Mesenchymal stem cell (in vitro differentiated cells and primary cell): ENCODE measurements around the gene LRAT.

Experiments
- DNase-seq: peaks from one replicate; pipeline ENCODE4 v3.0.0-alpha.2; 2013
- H2AFZ ChIP-seq: one replicate; pipeline ENCODE4 v1.6.1; 2013; ENCODE audit warnings: low read depth, mild to moderate bottlenecking, control low read depth, inconsistent platforms, low read length, moderate library complexity
- H2AK5ac ChIP-seq: 2 replicates; pipeline ENCODE4 v1.6.1; 2013; ENCODE audit warnings: low read length, moderate library complexity, mild to moderate bottlenecking, inconsistent platforms; ENCODE audit not compliant: severe bottlenecking
- H2BK120ac ChIP-seq: one replicate; pipeline ENCODE4 v1.6.1; 2013; ENCODE audit warnings: low read depth, mild to moderate bottlenecking, inconsistent platforms, low read length, moderate library complexity
- H2BK12ac ChIP-seq, 2 experiments: one replicate each; pipeline ENCODE4 v1.6.1; 2013; ENCODE audit warnings: inconsistent platforms in 2 of 2, low read length in 2 of 2, mild to moderate bottlenecking in 2 of 2, moderate library complexity in 2 of 2, control low read depth in 1 of 2
- H2BK15ac ChIP-seq: one replicate; pipeline ENCODE4 v1.6.1; 2013; ENCODE audit warnings: mild to moderate bottlenecking, low read depth, inconsistent platforms; ENCODE audit not compliant: poor library complexity, severe bottlenecking
- H2BK5ac ChIP-seq: 2 replicates; pipeline ENCODE4 v1.6.1; 2013; ENCODE audit warnings: low read depth, mild to moderate bottlenecking, low read length, control low read depth, inconsistent platforms; ENCODE audit not compliant: poor library complexity, severe bottlenecking
- H3K14ac ChIP-seq, 2 experiments: one replicate each; pipeline ENCODE4 v1.6.1; 2013; ENCODE audit warnings: inconsistent platforms in 2 of 2, low read length in 2 of 2, control low read depth in 1 of 2, mild to moderate bottlenecking in 1 of 2, moderate library complexity in 1 of 2
- H3K18ac ChIP-seq, 2 experiments: one replicate each; pipeline ENCODE4 v1.6.1; 2013; ENCODE audit warnings: inconsistent platforms in 2 of 2, low read length in 2 of 2, control low read depth in 1 of 2, low read depth in 1 of 2, mild to moderate bottlenecking in 1 of 2
- H3K23ac ChIP-seq, 2 experiments: one replicate each; pipeline ENCODE4 v1.6.1; 2013; ENCODE audit warnings: inconsistent platforms in 2 of 2, low read length in 2 of 2, mild to moderate bottlenecking in 2 of 2, moderate library complexity in 2 of 2, control low read depth in 1 of 2
- H3K27ac ChIP-seq: 2 replicates; pipeline ENCODE4 v1.5.1; 2013; ENCODE audit warnings: mild to moderate bottlenecking, moderate library complexity, low read length, control low read depth, inconsistent platforms; ENCODE audit not compliant: poor library complexity, severe bottlenecking
- H3K27me3 ChIP-seq, 2 experiments: 2 replicates each; pipeline versions ENCODE4 v1.6.1 to v1.7.0; 2013; ENCODE audit warnings: low read length in 2 of 2, mild to moderate bottlenecking in 2 of 2, moderate library complexity in 2 of 2, control low read depth in 1 of 2, inconsistent platforms in 1 of 2; ENCODE audit not compliant: control insufficient read depth in 1 of 2, insufficient read depth in 1 of 2
- H3K36me3 ChIP-seq, 2 experiments: 2 replicates each; pipeline versions ENCODE4 v1.6.1 to v1.7.0; 2013; ENCODE audit warnings: low read length in 2 of 2, control low read depth in 1 of 2, inconsistent platforms in 1 of 2, low read depth in 1 of 2, mild to moderate bottlenecking in 1 of 2; ENCODE audit not compliant: insufficient read depth in 2 of 2, control insufficient read depth in 1 of 2
- H3K4ac ChIP-seq, 2 experiments: one replicate each; pipeline ENCODE4 v1.6.1; 2013; ENCODE audit warnings: inconsistent platforms in 2 of 2, low read length in 2 of 2, mild to moderate bottlenecking in 2 of 2, moderate library complexity in 2 of 2, control low read depth in 1 of 2, low read depth in 1 of 2
- H3K4me1 ChIP-seq: 2 replicates; pipeline ENCODE4 v1.6.1; 2013; ENCODE audit warnings: low read depth, low read length, control low read depth; ENCODE audit not compliant: control insufficient read depth, insufficient read depth
- H3K4me2 ChIP-seq: 2 replicates; pipeline ENCODE4 v1.6.1; 2013; ENCODE audit warnings: low read length, mild to moderate bottlenecking, inconsistent platforms; ENCODE audit not compliant: poor library complexity, severe bottlenecking
- H3K4me3 ChIP-seq, 2 experiments: 2 replicates each; pipeline versions ENCODE4 v1.5.1 to v1.7.0; 2013; ENCODE audit warnings: low read length in 2 of 2, mild to moderate bottlenecking in 2 of 2, control low read depth in 1 of 2, low read depth in 1 of 2; ENCODE audit not compliant: insufficient read depth in 1 of 2
- H3K79me1 ChIP-seq: replicated peaks from 2 replicates; pipeline ENCODE4 v1.6.1; 2013; ENCODE audit warnings: mild to moderate bottlenecking, control low read depth, low read length, inconsistent platforms; ENCODE audit not compliant: poor library complexity, severe bottlenecking
- H3K9ac ChIP-seq: 2 replicates; pipeline ENCODE4 v1.7.0; 2013; ENCODE audit warnings: mild to moderate bottlenecking, low read length, moderate library complexity
- H3K9me3 ChIP-seq: 2 replicates; pipeline ENCODE4 v1.7.0; 2013; ENCODE audit warnings: mild to moderate bottlenecking, low read length; ENCODE audit not compliant: control insufficient read depth
- H4K8ac ChIP-seq: one replicate; pipeline ENCODE4 v1.6.1; 2013; ENCODE audit warnings: inconsistent platforms, mild to moderate bottlenecking, low read length, moderate library complexity
- H4K91ac ChIP-seq: one replicate; pipeline ENCODE4 v1.6.1; 2013; ENCODE audit warnings: mild to moderate bottlenecking, low read length, inconsistent platforms
- WGBS: methylation state at CpG from one replicate; pipeline ENCODE4 v1.1.7; 2013; ENCODE audit warnings: mixed read lengths; 5-methylcytosine and 5-hydroxymethylcytosine counted together

Gene LRAT

DNA sequence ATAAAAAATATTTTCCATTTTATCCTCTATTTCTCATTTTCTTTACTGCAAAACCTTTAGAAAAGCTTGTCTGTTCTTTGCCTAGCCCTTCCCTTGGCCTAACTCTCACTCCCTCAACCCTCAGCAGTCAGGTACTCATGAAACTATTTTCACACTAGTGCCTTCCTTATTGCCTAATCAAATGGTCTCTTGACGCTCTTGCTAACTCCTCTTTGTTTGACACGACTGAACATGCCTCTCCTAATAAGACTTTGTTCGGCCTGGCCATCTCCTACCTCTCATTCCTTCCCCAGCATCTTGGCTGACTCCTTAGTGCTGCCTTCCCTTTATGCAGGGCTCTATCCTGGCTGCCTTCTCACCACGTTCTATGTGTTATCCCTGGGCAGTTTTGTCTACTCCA, 11.1 kb upstream of the LRAT start:
- H3K18ac ChIP-seq = no peak overlapping the region
- no peak for DNase-seq
- H3K27me3 ChIP-seq = no peaks in the 10 kb centered on the region
- H3K36me3 ChIP-seq = no peaks in the 10 kb centered on the region
- H3K9ac ChIP-seq = no peak overlapping the region
- no peak overlapping the region for H4K8ac ChIP-seq
- H3K79me1 ChIP-seq = no peaks in the 10 kb centered on the region
- no peak overlapping the region for H2AK5ac ChIP-seq
- H3K4ac ChIP-seq = no peak overlapping the region
- no peaks in the 10 kb centered on the region for H3K4me1 ChIP-seq
- H3K23ac ChIP-seq = no peak overlapping the region
- H3K4me3 ChIP-seq = no peak overlapping the region
- H3K9me3 ChIP-seq = no peaks in the 10 kb centered on the region
- H3K4me2 ChIP-seq = no peak overlapping the region
- H3K27ac ChIP-seq = no peak overlapping the region
- H2BK5ac ChIP-seq = no peak overlapping the region
- H2BK15ac ChIP-seq = no peak overlapping the region
- H2BK12ac ChIP-seq = no peak overlapping the region
- no peak overlapping the region for H4K91ac ChIP-seq
- no peak overlapping the region for H3K14ac ChIP-seq
- no peak overlapping the region for H2BK120ac ChIP-seq
- H2AFZ ChIP-seq = no peak overlapping the region
- WGBS = 77% methylated on average over 4 of the region's 4 CpGs

DNA sequence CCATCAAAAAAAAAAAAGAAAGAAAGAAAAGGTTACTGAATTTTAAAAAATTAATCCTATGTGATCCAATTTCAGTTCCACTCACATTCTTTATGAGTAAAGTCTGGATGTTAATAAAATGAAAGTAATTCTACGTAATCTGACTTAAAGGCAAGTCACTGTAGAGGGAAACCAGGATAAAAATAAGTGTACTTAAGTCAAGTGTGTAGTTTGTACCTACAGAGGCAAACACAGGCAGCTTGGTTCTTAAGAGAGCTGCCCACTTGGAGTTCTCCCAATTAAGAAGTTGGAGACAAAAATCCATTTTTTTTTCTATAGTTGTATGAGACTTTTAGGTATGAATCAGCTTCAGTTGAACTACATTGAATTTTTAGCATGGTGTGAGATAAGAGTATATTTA, 7.0 kb upstream of the LRAT start:
- 63% methylated on average over 1 of the region's 1 CpG for WGBS
- Histone ChIP-seq H3K9ac (no peak overlapping the region), H3K9me3 (no peaks in the 10 kb centered on the region), H3K18ac (no peak overlapping the region), H3K36me3 (peaks cover 0 to 3% of the 10 kb centered on the region in 2 experiments), H4K91ac (no peak overlapping the region), H3K27me3 (peaks cover 7 to 11% of the 10 kb centered on the region in 2 experiments), H3K4ac (no peak overlapping the region), H3K4me2 (no peak overlapping the region), H3K23ac (no peak overlapping the region), H3K4me1 (peaks cover under 1% of the 10 kb centered on the region), H2AK5ac (no peak overlapping the region), H2BK5ac (no peak overlapping the region), H3K14ac (no peak overlapping the region), H3K4me3 (no peak overlapping the region), H2BK12ac (no peak overlapping the region), H3K79me1 (no peaks in the 10 kb centered on the region), H2AFZ (no peak overlapping the region), H3K27ac (no peak overlapping the region), H2BK120ac (no peak overlapping the region), H4K8ac (no peak overlapping the region), H2BK15ac (no peak overlapping the region)
- DNase-seq = no peak

- Histone ChIP-seq H3K27ac (no peak overlapping the region), H3K4me3 (no peak overlapping the region), H3K79me1 (no peaks in the 10 kb centered on the region), H4K91ac (no peak overlapping the region), H4K8ac (no peak overlapping the region), H2BK120ac (no peak overlapping the region), H2AK5ac (no peak overlapping the region), H2BK5ac (no peak overlapping the region), H3K9ac (no peak overlapping the region), H3K4me1 (peaks cover 13% of the 10 kb centered on the region), H3K4ac (no peak overlapping the region), H2BK15ac (no peak overlapping the region), H3K36me3 (peaks cover 0 to 3% of the 10 kb centered on the region in 2 experiments), H3K9me3 (no peaks in the 10 kb centered on the region), H3K18ac (no peak overlapping the region), H3K14ac (no peak overlapping the region), H2AFZ (no peak overlapping the region), H3K27me3 (peaks cover 22 to 28% of the 10 kb centered on the region in 2 experiments), H3K4me2 (no peak overlapping the region), H2BK12ac (no peak overlapping the region), H3K23ac (no peak overlapping the region)
- no CpG with 5 or more reads among the region's 2 CpGs for WGBS
- DNase-seq = no peak
Measured at GRCh38 chr4:154738426-154738825, 5.4 kb upstream of the LRAT start.

DNA sequence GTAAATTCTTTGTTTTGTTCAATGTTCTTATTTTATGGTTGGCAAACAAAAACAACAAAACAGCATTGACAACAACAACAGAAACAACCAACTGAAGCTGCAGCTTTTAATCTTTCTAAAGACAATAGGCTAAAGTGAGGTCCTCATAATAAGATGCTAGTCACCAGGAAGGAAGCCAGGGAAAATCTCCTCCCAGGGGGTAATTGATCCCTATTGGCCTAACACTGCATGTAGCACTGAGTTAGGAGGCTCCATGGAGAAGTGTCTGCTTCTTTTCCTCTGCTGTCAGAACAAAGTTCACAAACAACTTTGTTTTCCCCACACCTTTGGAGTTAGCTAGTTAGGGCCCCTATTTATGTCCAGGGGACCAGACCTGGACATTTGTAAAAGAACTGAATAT, 4.7 kb upstream of the LRAT start:
- H3K4me2 ChIP-seq = no peak overlapping the region
- no peak overlapping the region for H3K27ac ChIP-seq
- peaks cover 0 to 3% of the 10 kb centered on the region in 2 experiments for H3K36me3 ChIP-seq
- no peaks in the 10 kb centered on the region for H3K9me3 ChIP-seq
- no peak overlapping the region for H2AK5ac ChIP-seq
- no peak overlapping the region for H2BK12ac ChIP-seq
- peaks cover 29 to 35% of the 10 kb centered on the region in 2 experiments for H3K27me3 ChIP-seq
- H3K4me3 ChIP-seq = no peak overlapping the region
- no peak overlapping the region for H3K18ac ChIP-seq
- H2BK15ac ChIP-seq = no peak overlapping the region
- no peak overlapping the region for H3K4ac ChIP-seq
- H2BK120ac ChIP-seq = no peak overlapping the region
- H2AFZ ChIP-seq = no peak overlapping the region
- no peak overlapping the region for H3K9ac ChIP-seq
- no peak overlapping the region for H4K91ac ChIP-seq
- peaks cover 19% of the 10 kb centered on the region for H3K4me1 ChIP-seq
- H3K79me1 ChIP-seq = no peaks in the 10 kb centered on the region
- no peak overlapping the region for H3K23ac ChIP-seq
- no peak for DNase-seq
- H4K8ac ChIP-seq = no peak overlapping the region
- no peak overlapping the region for H2BK5ac ChIP-seq
- no peak overlapping the region for H3K14ac ChIP-seq
